Measurements from ENCODE around the gene RPS25.
"Not testable (repeated sequence)": the region's sequence is repeated elsewhere in the genome, so short reads cannot be mapped to it uniquely, and the experiment has no call there.

The RPS25 gene

DNA sequence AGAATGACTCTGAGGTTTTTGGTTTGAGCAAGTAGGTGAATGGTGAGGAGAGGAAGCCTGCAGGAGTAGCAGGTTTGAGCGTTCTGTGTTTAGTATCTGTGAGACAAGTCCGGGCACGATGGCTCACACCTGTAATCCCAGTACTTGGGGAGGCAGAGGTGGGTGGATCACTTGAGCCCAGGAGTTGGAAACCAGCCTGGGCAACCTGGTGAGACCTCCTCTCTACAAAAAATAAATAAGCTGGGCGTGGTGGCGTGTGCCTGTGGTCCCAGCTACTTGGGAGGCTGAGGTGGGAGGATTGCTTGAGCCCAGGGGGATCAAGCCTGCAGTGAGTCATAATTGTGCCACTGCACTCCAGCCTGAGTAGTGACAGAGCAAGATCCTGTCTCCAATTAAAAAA lies 29.9 kb downstream of the RPS25 start:
- H3K27ac ChIP-seq: no peak overlapping the region
- TF ChIP-seq ZFX (IDR thresholded peaks at IDR 0.05): no peak
- TF ChIP-seq, protein P1, sequence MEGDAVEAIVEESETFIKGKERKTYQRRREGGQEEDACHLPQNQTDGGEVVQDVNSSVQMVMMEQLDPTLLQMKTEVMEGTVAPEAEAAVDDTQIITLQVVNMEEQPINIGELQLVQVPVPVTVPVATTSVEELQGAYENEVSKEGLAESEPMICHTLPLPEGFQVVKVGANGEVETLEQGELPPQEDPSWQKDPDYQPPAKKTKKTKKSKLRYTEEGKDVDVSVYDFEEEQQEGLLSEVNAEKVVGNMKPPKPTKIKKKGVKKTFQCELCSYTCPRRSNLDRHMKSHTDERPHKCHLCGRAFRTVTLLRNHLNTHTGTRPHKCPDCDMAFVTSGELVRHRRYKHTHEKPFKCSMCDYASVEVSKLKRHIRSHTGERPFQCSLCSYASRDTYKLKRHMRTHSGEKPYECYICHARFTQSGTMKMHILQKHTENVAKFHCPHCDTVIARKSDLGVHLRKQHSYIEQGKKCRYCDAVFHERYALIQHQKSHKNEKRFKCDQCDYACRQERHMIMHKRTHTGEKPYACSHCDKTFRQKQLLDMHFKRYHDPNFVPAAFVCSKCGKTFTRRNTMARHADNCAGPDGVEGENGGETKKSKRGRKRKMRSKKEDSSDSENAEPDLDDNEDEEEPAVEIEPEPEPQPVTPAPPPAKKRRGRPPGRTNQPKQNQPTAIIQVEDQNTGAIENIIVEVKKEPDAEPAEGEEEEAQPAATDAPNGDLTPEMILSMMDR (conservative IDR thresholded peaks at IDR 0.05): no peak

DNA sequence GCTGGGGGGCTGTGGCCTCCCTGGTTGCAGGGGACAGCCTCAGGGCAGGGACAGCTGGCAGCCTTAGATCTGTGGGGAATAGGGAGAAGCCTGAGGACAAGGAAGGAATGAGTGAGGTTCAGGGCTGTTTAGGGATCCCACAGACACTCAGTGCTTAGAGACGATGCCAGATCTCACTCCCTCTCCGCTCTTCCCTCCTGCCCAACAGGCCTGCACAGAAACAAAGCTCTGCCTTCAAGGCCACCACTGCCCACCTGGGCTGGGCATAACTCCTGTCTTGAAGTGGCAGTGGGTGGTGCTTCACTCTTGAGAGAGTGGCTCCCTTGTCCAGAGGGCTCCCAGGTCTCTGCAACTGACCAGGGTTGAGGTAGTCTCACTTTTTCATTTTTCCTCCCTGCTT lies 33.3 kb downstream of the RPS25 start:
- no peak overlapping the region for H3K27ac ChIP-seq
- no peak for TF ChIP-seq ZFX (IDR thresholded peaks at IDR 0.05)
- TF ChIP-seq, protein P1 (conservative IDR thresholded peaks at IDR 0.05): no peak

DNA sequence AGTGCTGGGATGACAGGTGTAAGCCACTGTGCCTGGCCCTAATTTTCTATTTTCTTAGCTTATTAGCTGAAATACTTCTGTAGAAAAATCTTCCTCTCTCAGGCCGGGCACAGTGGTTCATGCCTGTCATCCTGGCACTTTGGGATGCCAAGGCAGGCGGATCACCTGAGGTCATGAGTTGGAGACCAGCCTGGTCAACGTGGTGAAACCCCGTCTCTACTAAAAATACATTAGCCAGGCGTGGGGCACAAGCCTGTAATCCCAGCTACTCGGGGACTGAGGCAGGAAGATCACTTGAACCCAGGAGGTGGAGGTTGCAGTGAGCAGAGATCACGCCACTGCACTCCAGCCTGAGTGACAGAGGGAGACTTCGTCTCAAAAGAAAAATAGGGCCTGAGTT lies 33.8 kb downstream of the RPS25 start:
- H3K27ac ChIP-seq: not testable (repeated sequence)

DNA sequence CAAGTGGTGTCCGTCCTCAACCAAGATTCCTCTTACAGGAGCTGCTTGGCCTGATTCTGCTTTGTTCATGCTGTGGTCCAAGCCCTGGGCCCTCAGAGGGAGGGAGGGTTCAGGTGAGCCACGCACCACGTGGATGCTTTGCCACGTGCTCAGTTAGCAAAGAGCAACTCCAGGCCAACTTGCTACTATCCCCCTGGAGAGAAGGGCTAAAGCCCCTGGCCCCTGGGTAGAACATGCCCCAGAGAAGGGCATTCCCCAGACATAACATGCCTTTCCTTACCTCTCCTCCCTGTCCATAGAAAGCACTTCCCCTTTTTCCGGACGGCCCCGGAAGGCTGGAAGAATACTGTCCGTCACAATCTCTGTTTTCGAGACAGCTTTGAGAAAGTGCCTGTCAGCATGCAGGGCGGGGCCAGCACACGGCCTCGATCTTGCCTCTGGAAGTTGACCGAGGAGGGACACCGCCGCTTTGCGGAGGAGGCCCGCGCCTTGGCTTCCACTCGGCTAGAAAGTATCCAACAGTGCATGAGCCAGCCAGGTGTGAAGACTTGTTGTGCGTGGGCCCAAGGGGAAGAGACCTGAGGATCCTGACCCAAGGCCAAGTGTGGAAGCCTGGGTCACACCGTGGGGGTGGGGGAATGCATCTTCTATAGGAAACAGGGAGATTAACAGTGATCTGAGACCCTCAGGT lies 37.8 kb downstream of the RPS25 start:
- no peak overlapping the region for H3K27ac ChIP-seq
- no peak for TF ChIP-seq ZFX (IDR thresholded peaks at IDR 0.05)
- TF ChIP-seq, protein P1 (conservative IDR thresholded peaks at IDR 0.05): no peak

DNA sequence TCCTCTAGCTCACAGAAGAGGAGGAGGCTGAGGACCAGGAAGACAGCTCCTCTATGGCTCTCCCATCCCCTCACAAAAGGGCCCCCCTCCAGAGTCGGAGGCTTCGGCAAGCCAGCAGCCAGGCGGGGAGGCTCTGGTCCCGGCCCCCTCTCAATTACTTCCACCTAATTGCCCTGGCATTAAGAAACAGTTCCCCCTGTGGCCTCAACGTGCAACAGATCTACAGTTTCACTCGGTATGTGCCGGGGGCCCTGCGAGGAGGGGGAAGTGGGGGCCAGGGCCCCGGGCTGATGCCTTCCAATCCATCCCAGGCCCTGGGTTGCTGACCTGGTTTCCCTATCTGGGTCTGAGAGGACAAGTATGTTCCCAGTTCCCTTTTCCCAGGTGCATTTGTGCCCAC lies 38.7 kb downstream of the RPS25 start:
- H3K27ac ChIP-seq: no peak overlapping the region
- TF ChIP-seq, protein P1 (conservative IDR thresholded peaks at IDR 0.05): no peak
- TF ChIP-seq ZFX (IDR thresholded peaks at IDR 0.05): no peak

DNA sequence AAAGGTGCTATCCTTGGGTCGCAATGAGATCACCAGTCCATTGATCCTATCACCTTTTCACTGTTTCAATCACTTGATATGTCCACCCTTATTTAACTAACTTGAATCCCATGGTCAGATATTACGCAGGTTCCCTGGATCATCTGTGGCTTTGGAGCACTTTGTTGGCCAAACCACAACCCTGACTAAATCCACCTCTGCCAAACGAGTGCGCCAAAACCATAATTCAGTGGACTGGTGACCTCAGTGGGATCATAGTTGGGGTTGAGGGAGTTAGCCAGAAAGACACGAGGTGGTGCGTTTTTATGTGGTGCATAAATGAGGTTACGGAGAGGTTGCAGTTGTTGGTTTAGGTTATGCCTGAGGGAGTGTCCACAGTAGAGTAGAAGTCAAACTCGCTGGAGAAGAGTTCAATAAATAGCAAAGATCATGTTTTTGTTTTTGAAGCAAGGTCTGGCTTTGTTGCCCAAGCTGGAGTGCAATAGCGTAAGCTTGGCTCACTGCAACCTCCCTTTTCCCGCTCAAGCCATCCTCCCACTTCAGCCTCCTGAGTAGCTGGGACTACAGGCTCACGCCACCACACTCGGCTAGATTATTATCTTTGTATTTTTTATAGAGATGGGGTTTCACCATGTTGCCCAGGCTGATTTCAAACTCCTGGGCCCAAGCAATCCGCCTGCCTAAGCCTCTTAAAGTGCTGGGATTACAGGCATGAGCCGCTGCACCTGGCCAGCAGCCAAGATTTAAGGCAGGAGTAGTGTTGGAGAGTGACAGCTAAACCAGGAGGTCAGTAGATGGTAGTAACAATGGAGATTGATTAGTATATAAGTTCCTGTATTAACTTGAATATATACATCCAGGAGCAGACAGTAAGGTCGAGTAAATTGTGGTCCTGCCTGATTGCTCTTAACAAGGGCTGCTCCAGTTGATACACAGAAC lies 42.1 kb downstream of the RPS25 start:
- TF ChIP-seq, protein P1 (conservative IDR thresholded peaks at IDR 0.05): no peak
- TF ChIP-seq ZFX (IDR thresholded peaks at IDR 0.05): no peak

DNA sequence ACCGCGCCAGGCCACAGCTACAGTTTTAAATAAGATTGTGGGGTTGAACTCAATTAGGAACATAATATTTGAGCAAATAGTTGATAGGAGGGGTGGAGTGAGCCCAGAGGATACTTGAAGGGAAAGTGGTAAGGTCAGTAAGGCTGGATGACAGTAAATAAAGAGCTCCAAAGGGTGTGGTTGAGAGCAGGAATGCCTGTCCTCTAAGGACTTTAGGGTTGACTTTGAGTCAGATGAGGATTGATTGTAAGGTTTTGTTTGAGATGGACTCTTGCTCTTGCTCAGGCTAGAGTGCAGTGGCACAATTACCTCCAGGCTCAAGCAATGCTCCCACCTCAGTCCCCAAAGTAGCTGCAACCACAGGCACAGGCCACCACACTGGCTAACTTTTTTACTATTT lies 44.2 kb downstream of the RPS25 start:
- no peak for TF ChIP-seq ZFX (IDR thresholded peaks at IDR 0.05)
- TF ChIP-seq, protein P1 (conservative IDR thresholded peaks at IDR 0.05): no peak
- no peak overlapping the region for H3K27ac ChIP-seq

More for the DNA sequence above, 42.1 kb downstream of the RPS25 start:
- no peak overlapping the region for H3K27ac ChIP-seq

Data from C4-2B (cell line).